HG03175 (cell line): ENCODE data around the gene DHTKD1.
"Not testable (repeated sequence)": the region's sequence is repeated elsewhere in the genome, so short reads cannot be mapped to it uniquely, and the experiment has no call there.

Source experiments
- ATAC-seq: cut with Tn5 transposase; IDR thresholded peaks from one replicate; pipeline ENCODE4 v1.9.1; 2021; ENCODE audit warnings: mild to moderate bottlenecking, moderate library complexity; ENCODE audit not compliant: unreplicated experiment

The DHTKD1 gene

GRCh38 chr10:12135631-12136030 is 66.9 kb downstream of the DHTKD1 start:
- no peak for ATAC-seq

DNA sequence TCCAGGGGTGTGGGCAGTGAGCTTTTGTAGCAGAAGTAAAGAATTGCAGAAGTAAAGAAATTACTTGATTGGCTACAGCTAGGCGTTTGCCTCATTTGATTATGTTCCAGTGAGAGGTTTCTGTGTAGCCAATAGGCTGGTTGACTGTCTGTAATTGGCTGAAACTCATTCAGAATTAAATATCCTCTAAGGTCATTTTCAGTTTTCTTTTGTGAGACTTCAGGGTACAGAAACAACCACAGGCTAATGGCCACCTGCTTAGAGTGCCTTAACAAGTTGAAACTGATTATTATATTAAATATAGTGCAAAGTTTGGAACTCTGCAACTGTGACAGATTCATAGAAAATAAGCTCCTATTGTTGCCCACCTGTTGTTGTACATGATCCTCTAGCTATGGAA is 71.3 kb downstream of the DHTKD1 start:
- ATAC-seq: no peak

DNA sequence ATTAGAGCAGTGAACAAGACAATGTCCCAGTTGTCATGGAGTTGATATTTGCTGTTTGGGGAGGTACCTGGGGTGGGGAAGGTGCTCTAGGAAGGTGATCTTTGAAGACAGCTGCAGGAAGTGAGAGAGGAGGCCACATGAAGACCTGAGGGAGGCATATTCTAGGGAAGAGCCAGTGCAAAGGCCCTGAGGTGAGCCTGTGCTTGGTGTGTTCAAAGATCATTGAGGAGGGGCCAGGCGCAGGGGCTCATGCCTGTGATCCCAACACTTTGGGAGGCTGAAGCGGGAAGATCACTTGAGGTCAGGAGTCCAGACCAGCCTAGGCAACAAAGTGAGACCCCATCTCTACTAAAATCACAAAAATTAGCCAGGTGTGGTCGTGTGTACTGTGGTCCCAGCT is 75.8 kb downstream of the DHTKD1 start:
- ATAC-seq: no peak

GRCh38 chr10:12150163-12150562 is 81.4 kb downstream of the DHTKD1 start:
- no peak for ATAC-seq

- ATAC-seq: no peak
Observed at GRCh38 chr10:12154516-12154915, 85.8 kb downstream of the DHTKD1 start.

DNA sequence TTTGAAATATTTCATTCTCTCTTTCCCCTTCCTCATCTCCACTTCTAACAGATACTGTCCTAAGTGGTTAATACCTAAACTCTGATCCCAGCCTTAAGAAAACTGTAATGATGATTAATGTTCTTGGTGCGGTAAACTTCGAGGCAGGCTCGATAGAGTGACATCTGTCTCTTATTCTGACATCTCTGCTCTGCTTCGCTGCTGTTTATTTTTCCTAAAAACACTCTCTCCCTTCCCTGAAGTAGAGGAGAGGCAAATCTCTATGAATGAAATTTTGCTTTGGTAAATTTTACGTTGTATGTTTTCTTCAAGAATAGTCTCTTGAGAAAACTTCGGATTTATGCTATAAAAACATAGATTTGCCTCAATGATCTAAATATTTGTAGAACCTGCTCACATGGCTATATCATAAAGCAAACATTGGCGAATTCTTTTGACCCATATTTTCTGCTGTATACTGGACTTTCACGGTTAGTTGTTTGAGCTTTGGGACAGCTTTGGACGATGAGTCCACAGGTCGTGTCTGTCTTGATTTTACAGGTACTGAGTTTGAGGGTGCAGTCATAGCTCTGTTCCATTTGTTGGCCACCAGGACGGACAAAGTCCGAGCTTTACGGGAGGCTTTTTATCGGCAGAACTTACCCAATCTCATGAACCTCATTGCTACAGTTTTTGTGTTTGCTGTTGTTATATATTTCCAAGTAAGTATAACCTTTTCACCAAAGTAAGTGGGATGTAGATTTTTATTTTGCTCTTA is 87.8 kb downstream of the DHTKD1 start:
- ATAC-seq: no peak

DNA sequence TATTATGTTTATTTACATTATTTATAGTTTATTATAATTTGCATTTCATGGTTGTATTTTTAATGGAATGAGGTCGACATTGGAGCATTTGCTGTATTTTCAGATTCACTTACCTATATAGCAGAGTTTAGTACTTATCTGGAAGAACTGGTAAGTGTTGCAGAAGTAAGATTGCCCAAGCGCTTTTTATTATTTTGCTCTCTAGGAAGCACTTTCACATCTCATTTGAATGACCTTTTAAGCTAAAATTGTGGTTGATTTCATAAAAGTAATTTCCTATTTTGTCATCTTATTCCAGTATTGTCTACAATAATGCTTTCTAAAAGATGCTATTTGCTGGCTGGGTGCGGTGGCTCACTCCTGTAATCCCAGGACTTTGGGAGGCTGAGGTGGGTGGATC is 89.4 kb downstream of the DHTKD1 start:
- no peak for ATAC-seq

DNA sequence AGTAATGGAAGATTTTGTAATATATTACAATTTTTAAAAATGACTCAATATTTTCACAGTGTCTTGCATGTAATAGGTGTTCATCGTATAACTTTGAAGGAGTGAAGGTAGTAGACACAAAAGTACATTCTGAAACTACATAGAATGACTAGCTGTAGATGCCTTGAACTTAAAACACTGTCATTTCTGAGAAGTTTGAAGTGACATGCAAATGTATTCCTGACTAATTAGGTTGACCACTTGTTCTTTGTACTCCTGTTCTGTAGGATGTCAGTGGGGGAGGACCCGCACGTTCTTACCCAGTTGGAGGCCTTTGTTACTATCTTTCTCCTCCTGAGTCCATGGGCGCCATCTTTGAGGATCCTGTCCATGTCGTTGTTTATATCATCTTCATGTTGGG is 91.9 kb downstream of the DHTKD1 start:
- ATAC-seq: no peak

GRCh38 chr10:12162927-12163326 is 94.2 kb downstream of the DHTKD1 start:
- ATAC-seq: no peak

DNA sequence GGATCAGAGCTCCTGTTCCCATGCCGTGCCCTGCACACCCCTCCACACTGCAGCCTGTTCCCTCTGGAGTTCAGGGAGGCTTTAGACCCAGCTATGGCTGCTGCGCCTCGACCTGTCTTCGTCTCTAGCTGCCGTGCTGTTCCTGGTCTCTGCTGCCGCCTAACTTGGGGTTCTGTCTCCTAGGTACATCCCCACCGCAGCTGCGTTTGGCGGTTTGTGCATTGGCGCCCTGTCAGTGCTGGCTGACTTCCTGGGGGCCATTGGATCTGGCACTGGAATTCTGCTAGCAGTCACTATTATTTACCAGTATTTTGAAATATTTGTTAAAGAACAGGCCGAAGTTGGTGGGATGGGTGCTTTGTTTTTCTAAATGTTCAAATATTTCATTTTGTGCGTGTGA is 95.3 kb downstream of the DHTKD1 start:
- no peak for ATAC-seq

- ATAC-seq: no peak
Observed at GRCh38 chr10:12165036-12165435, 96.3 kb downstream of the DHTKD1 start.

DNA sequence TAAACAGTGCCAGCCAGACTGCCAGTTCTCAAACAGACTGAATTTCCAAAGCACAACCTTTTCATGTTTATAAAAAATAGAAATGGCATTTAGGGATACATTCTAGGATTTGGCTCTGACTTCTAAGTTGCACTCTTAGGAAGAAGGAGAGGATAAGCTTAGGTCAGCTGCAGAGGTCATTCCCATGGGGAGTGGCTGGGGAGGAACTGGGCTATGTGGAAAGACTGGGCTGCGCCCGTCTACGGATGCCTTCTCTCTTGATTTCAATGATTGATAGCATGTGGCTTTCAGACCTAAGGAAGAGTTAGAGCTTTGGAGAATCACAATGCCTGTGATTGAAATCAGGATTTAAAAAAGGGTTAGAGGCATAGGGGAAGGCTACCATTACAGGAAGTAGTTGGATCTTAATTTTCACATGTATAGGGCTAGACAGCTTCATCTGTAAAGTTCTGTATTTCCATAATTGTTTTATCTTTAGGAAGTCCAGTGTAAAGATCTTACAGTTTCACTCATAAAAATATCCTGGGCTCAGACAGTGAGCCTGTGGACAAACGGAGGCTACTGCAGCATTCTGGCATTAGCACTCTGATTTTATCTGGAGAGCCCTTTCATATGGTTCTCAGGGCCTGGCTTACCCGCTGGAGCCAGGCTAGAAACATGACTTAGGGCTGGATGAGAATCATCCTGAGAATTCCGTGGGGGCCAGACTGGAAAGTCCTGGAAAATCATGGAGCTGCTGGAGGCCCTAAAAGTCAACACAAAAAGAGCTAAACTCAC is 97.4 kb downstream of the DHTKD1 start:
- no peak for ATAC-seq

DNA sequence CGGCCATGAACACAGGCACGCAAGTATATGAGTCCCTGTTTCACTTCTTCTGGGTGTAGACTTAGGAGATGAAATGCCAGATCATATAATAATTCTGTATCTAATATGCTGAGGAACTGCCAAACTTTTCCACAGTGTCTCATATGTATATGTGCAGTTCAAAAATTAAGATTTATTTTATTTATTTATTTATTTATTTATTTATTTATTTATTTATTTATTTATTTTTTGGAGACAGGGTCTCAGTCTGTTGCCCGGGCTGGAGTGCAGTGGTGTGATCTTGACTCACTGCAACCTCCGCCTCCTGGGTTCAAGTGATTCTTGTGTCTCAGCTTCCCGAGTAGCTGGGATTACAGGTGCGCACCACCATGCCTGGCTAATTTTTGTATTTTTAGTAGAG is 102.8 kb downstream of the DHTKD1 start:
- ATAC-seq: not testable (repeated sequence)
